GM21515 (cell line): ENCODE results near the gene FXYD7.

Source experiments
- ATAC-seq: cut with Tn5 transposase; IDR thresholded peaks from one replicate; pipeline ENCODE4 v1.9.1; 2021; ENCODE audit not compliant: unreplicated experiment

The FXYD7 gene

DNA sequence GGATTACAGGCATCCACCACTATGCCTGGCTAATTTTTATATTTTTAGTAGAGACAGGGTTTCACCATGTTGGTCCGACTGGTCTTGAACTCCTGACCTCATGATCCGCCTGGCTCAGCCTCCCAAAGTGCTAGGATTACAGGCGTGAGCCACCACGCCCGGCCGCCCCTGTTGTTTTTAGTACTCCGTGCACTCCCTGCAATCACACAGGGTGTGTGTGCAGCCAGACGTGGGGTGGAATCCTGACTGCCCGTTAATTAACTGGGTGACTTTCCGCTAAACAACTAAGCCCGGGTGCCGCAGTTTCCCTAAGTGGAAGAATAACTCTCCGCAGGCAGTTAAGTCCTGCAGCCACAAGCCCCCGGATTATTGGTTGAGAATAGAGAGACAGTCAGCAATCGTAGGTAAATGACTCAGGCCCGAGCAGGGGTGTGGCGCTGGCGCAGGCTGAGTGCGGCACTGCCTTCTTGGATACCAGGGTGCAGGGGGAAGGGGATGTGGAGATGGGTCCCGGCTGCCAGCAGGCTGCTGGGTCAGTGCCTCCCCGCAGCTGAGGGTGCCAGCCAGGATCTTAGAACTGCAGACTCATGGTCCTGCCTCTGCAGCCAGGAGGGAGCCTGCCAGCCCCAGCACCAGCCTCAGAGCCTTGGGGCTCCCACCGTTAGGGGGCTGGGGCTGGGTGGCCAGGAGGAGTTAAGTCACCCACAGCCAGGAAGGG, 33.5 kb upstream of the FXYD7 start:
- ATAC-seq: no peak

DNA sequence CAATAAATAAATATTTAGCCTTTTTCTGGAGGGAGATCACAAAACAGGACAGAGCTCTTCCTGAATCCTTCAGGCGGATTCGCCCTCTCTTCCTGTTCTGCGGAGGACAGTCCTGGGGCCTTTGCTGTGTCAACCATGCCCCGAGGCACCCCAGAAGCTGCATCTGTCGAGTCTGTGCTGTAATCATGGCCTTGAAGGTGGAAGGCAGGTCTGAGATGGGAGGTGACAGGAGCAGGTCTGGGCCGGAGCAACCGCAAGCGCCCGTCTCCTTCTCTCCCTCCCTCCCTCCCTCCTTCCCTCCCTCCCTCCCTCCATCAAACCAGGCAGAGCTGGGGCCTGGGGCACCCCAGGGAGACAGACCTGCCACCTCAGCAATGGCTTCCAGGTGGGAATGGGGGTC, 32.1 kb upstream of the FXYD7 start:
- ATAC-seq: no peak

DNA sequence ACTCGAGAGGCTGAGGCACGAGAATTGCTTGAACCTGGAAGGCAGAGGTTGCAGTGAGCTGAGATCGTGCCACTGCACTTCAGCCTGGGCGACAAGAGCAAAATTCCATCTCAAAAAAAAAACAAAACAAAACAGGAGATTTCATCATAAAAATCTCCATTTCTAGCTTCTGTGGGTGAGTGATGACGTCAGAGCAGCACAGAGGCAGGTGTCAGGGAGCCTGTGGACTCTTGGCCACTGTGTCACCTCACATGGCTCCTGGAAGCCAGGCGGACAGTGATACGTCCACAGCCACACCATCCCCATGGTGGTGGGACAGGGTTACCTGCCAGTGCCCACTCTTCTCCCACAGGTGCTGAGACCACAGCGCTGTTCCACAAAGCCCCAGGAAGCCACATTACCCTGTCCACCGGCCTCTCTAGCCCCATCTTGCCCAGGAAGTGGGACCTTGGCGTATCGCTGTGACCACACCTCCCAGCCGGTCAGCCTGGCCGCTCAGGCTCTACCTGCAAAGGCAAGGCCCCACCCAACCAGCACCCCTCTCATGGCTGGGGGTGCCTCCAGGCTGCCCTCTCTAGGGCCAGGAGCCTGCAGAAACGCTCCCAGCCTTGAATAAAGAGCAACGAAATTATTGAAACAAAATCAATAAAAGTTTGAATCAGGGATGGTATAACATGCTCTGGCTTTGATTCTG, 29.9 kb upstream of the FXYD7 start:
- no peak for ATAC-seq

GRCh38 chr19:35114353-35115176, 28.5 kb upstream of the FXYD7 start:
- ATAC-seq: no peak

DNA sequence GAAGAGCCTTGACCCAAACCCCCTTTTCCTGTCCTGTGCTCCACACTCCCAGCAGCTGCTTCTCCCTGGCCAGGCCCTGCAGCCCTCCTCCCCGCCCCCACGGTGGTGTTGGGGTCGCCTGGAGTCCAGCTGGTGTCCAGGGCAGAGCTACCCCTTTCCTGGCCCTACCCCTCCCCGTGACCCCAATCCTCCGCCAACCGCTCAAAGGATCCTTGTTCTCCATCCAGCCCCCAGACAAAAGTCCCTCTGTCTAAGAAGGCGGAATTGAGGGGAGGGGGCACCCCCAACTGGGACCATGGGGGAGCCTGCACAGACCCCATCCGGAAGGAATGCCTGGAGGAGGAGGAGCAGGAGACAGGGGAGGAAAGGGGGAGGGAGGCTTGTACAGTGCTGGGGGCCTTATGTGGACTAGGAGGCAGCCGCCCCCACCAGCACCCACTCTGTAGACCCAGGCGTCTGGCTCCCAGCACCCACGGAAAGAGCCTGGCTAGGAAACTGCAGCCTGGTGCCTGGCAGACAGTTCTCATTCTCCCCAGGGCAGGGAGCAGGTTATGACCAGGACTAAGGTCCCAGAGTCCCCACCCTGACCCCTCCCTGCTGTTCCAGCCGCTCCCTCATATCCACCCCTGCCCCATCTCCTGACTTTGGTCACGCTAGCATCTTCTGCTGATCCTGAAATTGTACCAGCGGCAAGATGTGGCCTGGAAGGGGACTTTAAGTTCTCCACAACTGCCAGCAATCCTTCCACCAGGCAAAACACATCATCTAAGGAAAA, 27.7 kb upstream of the FXYD7 start, which contains the start of gene FXYD3:
FXYD3 (plus strand) TSS at position 647 of the 775 bp plus-strand sequence. CDS start 3,554 bp downstream, outside the sequence.
- no peak for ATAC-seq

DNA sequence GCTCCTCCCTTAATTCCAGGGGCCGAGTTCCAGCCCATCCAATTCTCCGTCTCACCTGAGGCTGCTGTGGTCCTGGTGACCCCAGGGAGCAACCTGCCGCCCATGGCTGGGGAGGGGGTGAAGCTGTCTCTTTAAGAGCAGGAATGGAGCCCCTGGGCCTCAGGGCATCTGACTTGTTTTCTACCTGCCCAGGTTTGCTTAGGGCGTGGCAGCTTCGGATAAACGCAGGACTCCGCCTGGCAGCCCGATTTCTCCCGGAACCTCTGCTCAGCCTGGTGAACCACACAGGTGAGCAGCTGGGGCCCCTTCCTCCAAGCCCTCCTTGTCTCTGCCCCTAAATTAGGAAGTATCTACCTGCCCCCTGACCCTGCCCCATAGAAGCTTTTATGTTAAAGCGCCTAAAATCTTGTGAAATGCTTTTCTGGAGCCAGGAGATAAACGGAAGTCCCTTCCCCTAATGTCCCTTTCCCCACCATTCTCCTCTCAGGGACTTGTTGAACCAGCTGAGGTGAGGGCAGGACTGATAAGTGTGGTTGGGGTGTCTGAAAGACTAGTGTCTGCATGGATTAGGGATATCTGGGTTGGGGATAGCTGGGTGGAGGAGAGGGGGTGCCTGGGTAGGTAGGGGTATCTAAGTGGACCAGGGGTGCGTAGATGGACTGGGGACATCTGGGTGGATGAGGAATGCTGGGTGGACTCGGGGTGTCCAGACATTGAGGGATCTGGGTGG, 26.8 kb upstream of the FXYD7 start:
- ATAC-seq: no peak

- no peak for ATAC-seq
These were observed 25.9 kb upstream of the FXYD7 start for GRCh38 chr19:35117116-35117515.

GRCh38 chr19:35117799-35118198, 25.3 kb upstream of the FXYD7 start:
- ATAC-seq: no peak

GRCh38 chr19:35118268-35119020, 24.6 kb upstream of the FXYD7 start:
- ATAC-seq: no peak

DNA sequence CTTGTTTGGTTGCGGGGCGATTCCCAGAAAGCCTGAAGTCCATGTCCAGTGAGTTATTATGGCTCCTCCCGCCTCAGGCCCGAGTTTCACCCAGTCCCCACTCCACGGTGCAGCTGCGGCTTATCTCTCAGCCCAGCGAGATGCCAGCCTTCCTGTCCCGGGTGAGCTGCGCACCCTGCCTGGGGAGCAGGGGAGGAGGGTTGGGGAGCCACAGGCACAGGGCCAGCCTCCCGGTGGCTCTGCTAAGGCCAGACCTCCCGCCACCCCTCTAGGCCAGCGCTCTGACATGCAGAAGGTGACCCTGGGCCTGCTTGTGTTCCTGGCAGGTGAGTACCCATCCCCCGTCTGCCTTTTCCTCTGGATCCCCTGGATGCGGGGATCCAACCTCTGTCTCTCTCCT, 24.0 kb upstream of the FXYD7 start:
- ATAC-seq: no peak

GRCh38 chr19:35119578-35120155, 23.4 kb upstream of the FXYD7 start:
- ATAC-seq: no peak

GRCh38 chr19:35120492-35120891, 22.6 kb upstream of the FXYD7 start:
- no peak for ATAC-seq

DNA sequence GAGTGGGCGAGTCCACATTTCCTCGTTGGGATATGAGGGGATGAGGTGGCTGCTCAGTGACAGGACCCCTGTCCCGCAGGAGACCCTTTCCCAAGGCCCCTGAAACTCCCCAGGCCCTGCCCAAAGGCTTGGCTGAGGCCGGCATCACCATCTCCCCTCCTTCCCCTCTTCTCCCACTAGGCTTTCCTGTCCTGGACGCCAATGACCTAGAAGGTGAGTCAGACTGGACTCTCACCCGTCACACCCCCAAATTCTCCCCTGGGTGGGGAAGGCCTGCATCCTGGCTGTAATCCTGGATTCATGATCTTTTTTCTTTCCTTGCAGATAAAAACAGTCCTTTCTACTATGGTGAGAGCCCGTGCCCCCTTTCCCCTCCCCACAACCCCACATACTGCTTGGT, 22.2 kb upstream of the FXYD7 start:
- no peak for ATAC-seq

GRCh38 chr19:35122687-35123551, 20.1 kb upstream of the FXYD7 start:
- no peak for ATAC-seq

DNA sequence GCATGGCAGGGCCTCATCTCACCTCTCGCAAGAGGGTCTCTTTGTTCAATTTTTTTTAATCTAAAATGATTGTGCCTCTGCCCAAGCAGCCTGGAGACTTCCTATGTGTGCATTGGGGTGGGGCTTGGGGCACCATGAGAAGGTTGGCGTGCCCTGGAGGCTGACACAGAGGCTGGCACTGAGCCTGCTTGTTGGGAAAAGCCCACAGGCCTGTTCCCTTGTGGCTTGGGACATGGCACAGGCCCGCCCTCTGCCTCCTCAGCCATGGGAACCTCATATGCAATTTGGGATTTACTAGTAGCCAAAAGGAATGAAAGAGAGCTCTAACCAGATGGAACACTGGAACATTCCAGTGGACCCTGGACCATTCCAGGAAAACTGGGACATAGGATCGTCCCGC, 19.5 kb upstream of the FXYD7 start:
- no peak for ATAC-seq

DNA sequence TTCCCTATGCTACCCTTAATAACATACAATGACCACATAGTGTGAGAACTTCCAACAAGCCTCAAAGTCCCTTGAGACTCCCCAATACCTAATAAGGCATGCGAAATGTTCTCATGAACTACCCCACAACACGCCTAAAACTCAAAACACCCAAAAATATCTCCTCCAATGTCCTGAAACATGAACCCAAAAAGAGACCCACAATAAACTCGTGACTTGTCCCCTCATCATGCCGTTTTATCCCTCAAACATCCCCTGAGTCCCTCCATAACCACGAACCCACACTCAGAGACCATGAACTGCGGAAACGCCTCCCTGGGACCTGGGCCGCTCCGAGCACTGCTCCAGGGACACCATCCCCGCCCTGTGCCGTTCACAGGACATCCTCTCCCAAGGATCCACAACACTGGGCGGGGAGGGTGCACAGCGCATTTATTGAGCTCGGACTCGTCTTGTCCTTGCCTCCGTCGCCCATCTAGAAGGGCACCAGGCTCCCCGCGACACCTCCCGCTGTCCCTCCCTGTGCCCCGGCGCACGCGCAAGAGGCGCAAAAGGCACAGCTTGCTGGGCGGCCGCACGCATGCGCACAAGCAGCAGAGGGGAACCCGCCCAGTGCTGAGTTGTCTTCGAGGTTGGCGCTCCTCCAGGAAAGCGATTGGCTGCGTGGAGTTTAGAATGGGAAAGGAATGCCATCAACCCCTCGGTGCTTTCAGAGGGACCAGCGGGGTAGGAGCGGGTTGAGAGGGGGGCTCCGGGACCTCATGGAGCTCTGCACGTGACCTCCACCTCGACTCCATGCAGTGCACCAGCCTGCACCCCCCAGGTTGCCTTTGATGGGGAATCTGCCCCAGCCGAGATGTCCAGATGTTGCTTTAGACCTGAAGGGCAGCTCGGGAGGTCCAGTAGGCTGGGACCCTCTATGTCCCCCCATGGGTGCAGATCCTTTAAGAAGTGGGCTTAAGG, 18.7 kb upstream of the FXYD7 start:
- ATAC-seq: peak; percentile 73

DNA sequence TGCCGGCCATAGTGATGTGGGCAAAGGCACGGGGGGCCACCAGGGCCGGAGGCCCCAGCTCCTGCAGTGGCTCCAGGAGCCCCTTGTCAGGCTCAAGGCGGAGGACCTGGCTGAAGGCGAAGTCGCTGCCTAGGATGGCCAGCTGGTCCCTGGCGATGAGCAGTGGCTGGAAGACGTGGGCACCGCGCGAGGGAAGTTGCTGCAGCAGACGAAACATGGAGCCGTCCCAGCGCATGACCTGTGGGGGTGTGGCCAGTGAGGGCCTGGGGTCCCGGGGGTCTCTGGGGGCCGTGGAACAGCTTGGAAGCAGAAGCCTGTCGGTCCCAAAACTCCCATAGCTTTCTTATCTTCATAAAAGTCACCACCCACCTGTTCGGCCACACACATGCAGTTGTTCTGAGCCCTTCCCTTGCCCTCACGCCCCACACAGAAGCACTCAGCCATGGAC, 17.8 kb upstream of the FXYD7 start:
- no peak for ATAC-seq
